SU-DHL-6 (cell line): ENCODE measurements around the gene FBXO31.

Source experiments
- H2AFZ ChIP-seq: fragments of 200-600 bp; sonication (generic); 2 replicates; pipeline ENCODE4 v1.6.1; 2014; ENCODE audit warnings: low read depth, mild to moderate bottlenecking, moderate library complexity, mixed read lengths, antibody characterized with exemption, low read length; ENCODE audit not compliant: severe bottlenecking
- H3F3A ChIP-seq: fragments of 200-600 bp; shearing (Covaris generic); 2 replicates; pipeline ENCODE4 v1.6.0; 2016; ENCODE audit warnings: antibody characterized with exemption, mild to moderate bottlenecking; ENCODE audit not compliant: insufficient read depth
- H3K27ac ChIP-seq: fragments of 200-600 bp; sonication (generic); 2 replicates; pipeline ENCODE4 v1.5.1; 2016; ENCODE audit warnings: low read depth, mild to moderate bottlenecking, low read length, moderate library complexity, mixed read lengths
- H3K27me3 ChIP-seq: fragments of 200-600 bp; sonication (generic), shearing (Covaris generic); 2 replicates; pipeline ENCODE4 v1.6.0; 2014; ENCODE audit warnings: mild to moderate bottlenecking, low read length
- H3K36me3 ChIP-seq: fragments of 200-600 bp; sonication (generic); 2 replicates; pipeline ENCODE4 v1.6.1; 2014; ENCODE audit warnings: mild to moderate bottlenecking, low read length, mixed read lengths
- H3K4me2 ChIP-seq: fragments of 300-600, 200-600 bp; shearing (Covaris generic), sonication (generic); 2 replicates; pipeline ENCODE4 v1.6.0; 2014; ENCODE audit warnings: low read length, low read depth, mild to moderate bottlenecking; ENCODE audit not compliant: poor library complexity, severe bottlenecking
- H3K4me3 ChIP-seq: fragments of 200-600 bp; sonication (generic); 2 replicates; pipeline ENCODE4 v1.5.1; 2014; ENCODE audit warnings: antibody characterized with exemption, low read length, mild to moderate bottlenecking, mixed read lengths; ENCODE audit not compliant: insufficient read depth, poor library complexity, severe bottlenecking
- H3K79me2 ChIP-seq: fragments of 200-600 bp; sonication (generic); 2 replicates; pipeline ENCODE4 v1.6.1; 2014; ENCODE audit warnings: mild to moderate bottlenecking, low read length, moderate library complexity; ENCODE audit not compliant: insufficient read depth
- H3K9ac ChIP-seq: fragments of 200-600 bp; sonication (generic); 2 replicates; pipeline ENCODE4 v1.7.0; 2014; ENCODE audit warnings: mild to moderate bottlenecking, low read length
- H3K9me2 ChIP-seq: fragments of 200-600 bp; sonication (generic); replicated peaks from 2 replicates; pipeline ENCODE4 v1.6.1; 2014; ENCODE audit warnings: low read length; ENCODE audit not compliant: insufficient read depth
- H3K9me3 ChIP-seq: fragments of 200-600 bp; sonication (generic); 2 replicates; pipeline ENCODE4 v1.6.1; 2014; ENCODE audit warnings: low read length, mixed read lengths; ENCODE audit not compliant: insufficient read depth
- H4K20me1 ChIP-seq: fragments of 200-600 bp; sonication (generic); 2 replicates; pipeline ENCODE4 v1.6.1; 2014; ENCODE audit warnings: low read depth, mild to moderate bottlenecking, antibody characterized with exemption, low read length, moderate library complexity, mixed read lengths
- EZH2phosphoT487 ChIP-seq: fragments of 200-600 bp; sonication (generic), shearing (Covaris generic); conservative IDR thresholded peaks from 2 replicates; pipeline ENCODE4 v1.6.1; 2018; ENCODE audit warnings: mild to moderate bottlenecking, antibody characterized with exemption, low read length, moderate library complexity, mixed read lengths
- TF ChIP-seq, protein P1 (sequence below): fragments of 200-600 bp; sonication (generic); IDR thresholded peaks from one replicate; pipeline ENCODE4 v1.5.1; 2017; ENCODE audit warnings: antibody characterized with exemption, mild to moderate bottlenecking, low read length, moderate library complexity; ENCODE audit not compliant: insufficient read depth, poor library complexity, severe bottlenecking

Gene FBXO31

DNA sequence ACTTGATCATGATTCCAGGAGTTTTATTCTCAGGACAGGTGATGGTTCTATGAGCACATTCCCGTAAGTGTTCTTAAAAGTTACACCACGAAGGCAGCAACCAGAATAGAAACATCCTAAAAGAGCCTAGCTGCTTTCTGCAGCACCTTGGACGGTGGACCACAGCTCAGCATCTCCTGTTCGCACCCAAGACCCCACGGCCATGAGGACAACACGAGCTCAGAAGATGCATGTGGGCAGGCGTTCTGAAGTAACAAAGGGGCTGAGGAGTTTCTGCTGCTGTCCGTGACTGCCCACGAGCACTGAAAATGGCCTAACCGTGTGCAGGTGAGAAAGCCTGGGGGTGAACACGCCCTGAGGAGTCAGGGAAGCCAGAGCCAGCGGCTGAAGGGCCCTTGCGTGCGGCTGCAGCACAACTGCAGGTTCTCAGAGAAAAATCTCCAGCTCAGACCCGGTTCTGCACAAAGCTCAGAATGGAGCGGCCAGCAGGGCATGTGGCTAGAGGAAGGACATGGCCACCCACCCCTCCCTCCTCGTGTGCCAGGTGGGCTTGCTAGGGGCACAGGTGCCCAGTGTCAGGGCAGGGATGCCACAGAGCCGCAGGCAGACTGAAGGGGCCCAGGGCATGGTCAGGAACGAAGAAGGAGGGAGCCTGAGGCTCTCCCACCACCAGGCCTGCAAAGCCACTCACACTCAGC is 55.6 kb downstream of the FBXO31 start:
- Histone ChIP-seq H3K4me2 (no peak overlapping the region), H3K9ac (no peak overlapping the region), H3F3A (no peaks in the 10 kb centered on the region), H4K20me1 (no peaks in the 10 kb centered on the region), H3K27ac (no peak overlapping the region), H3K4me3 (no peak overlapping the region), H3K27me3 (no peaks in the 10 kb centered on the region), H3K36me3 (no peaks in the 10 kb centered on the region), H2AFZ (no peak overlapping the region), H3K9me2 (no peaks in the 10 kb centered on the region), H3K9me3 (no peaks in the 10 kb centered on the region), H3K79me2 (no peaks in the 10 kb centered on the region)
- TF ChIP-seq, protein P1, sequence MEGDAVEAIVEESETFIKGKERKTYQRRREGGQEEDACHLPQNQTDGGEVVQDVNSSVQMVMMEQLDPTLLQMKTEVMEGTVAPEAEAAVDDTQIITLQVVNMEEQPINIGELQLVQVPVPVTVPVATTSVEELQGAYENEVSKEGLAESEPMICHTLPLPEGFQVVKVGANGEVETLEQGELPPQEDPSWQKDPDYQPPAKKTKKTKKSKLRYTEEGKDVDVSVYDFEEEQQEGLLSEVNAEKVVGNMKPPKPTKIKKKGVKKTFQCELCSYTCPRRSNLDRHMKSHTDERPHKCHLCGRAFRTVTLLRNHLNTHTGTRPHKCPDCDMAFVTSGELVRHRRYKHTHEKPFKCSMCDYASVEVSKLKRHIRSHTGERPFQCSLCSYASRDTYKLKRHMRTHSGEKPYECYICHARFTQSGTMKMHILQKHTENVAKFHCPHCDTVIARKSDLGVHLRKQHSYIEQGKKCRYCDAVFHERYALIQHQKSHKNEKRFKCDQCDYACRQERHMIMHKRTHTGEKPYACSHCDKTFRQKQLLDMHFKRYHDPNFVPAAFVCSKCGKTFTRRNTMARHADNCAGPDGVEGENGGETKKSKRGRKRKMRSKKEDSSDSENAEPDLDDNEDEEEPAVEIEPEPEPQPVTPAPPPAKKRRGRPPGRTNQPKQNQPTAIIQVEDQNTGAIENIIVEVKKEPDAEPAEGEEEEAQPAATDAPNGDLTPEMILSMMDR: no peak
- no peak for TF ChIP-seq EZH2phosphoT487

- H3K79me2 ChIP-seq: no peaks in the 10 kb centered on the region
- no peaks in the 10 kb centered on the region for H3K27me3 ChIP-seq
- no peaks in the 10 kb centered on the region for H3F3A ChIP-seq
- no peak overlapping the region for H3K9ac ChIP-seq
- TF ChIP-seq, protein P1: no peak
- H3K27ac ChIP-seq: no peak overlapping the region
- no peaks in the 10 kb centered on the region for H3K9me3 ChIP-seq
- no peaks in the 10 kb centered on the region for H3K9me2 ChIP-seq
- H3K36me3 ChIP-seq: no peaks in the 10 kb centered on the region
- H3K4me3 ChIP-seq: no peak overlapping the region
- no peak overlapping the region for H3K4me2 ChIP-seq
- no peaks in the 10 kb centered on the region for H4K20me1 ChIP-seq
- no peak overlapping the region for H2AFZ ChIP-seq
These were observed 57.4 kb downstream of the FBXO31 start for GRCh38 chr16:87326151-87326571.

DNA sequence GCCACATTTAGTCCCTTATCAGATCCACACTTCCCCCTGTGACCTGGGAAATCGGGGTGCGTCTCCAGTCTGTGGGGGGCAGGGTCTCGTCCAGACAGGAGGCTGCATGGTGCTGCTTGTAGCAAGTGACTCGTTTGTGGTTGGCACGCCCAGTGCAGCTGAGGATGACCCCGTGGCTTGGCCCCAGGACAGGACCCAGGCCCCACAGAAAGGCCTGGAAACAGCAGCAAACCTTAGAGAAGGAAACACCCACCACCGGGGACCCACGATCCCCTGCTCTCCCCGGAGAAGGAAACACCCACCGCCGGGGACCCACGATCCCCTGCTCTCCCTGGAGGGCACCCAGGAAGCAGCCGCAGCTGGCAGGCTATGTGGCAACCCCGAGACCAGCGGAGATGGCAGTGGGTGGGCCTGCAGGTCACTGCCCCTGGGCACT is 58.1 kb downstream of the FBXO31 start:
- no peak overlapping the region for H2AFZ ChIP-seq
- no peaks in the 10 kb centered on the region for H3K9me2 ChIP-seq
- no peaks in the 10 kb centered on the region for H3K36me3 ChIP-seq
- H3K9me3 ChIP-seq: no peaks in the 10 kb centered on the region
- no peak for TF ChIP-seq EZH2phosphoT487
- TF ChIP-seq, protein P1: no peak
- H3F3A ChIP-seq: no peaks in the 10 kb centered on the region
- no peaks in the 10 kb centered on the region for H3K79me2 ChIP-seq
- no peak overlapping the region for H3K4me2 ChIP-seq
- H3K4me3 ChIP-seq: no peak overlapping the region
- no peaks in the 10 kb centered on the region for H4K20me1 ChIP-seq
- no peak overlapping the region for H3K27ac ChIP-seq
- no peaks in the 10 kb centered on the region for H3K27me3 ChIP-seq
- no peak overlapping the region for H3K9ac ChIP-seq
